SK-N-SH treated with all-trans-retinoic acid at 6 μM for 48 hours (cell line): Measurements from ENCODE around the gene TBC1D25.

Experiments used
- ATAC-seq: fragments of 200-7000 bp; cut with Tn5 transposase; 3 replicates; pipeline ENCODE4 v1.9.1; 2020; ENCODE audit warnings: mild to moderate bottlenecking, moderate library complexity
- ARNTL ChIP-seq: fragments of 450-650 bp; formaldehyde crosslinking; IDR thresholded peaks from 2 replicates; pipeline ENCODE4 v1.5.0; 2020; ENCODE audit warnings: low read depth, mild to moderate bottlenecking, moderate library complexity, borderline replicate concordance
- BACH2 ChIP-seq: fragments of 250-450 bp; sonication (Bioruptor Pico); IDR thresholded peaks from 2 replicates; pipeline ENCODE4 v1.9.0; 2021; ENCODE audit warnings: mild to moderate bottlenecking, borderline replicate concordance
- CREB5 ChIP-seq: fragments of 250-450 bp; sonication (Bioruptor Pico); IDR thresholded peaks from 2 replicates; pipeline ENCODE4 v1.5.1; 2020; ENCODE audit warnings: low read depth, mild to moderate bottlenecking, moderate library complexity
- CSDC2 ChIP-seq: fragments of 250-450 bp; sonication (Bioruptor Pico); IDR thresholded peaks from 2 replicates; pipeline ENCODE4 v1.5.0; 2020; ENCODE audit warnings: mild to moderate bottlenecking, moderate library complexity
- CSRNP3 ChIP-seq: fragments of 250-450 bp; sonication (Bioruptor Pico); IDR thresholded peaks from 2 replicates; pipeline ENCODE4 v1.5.1; 2021; ENCODE audit warnings: mild to moderate bottlenecking, moderate library complexity
- ESRRG ChIP-seq: fragments of 250-450 bp; sonication (Bioruptor Pico); IDR thresholded peaks from 2 replicates; pipeline ENCODE4 v1.6.1; 2021; ENCODE audit warnings: mild to moderate bottlenecking
- GLIS3 ChIP-seq: fragments of 250-450 bp; sonication (Bioruptor Pico); IDR thresholded peaks from 2 replicates; pipeline ENCODE4 v1.5.0; 2020; ENCODE audit warnings: mild to moderate bottlenecking, moderate library complexity
- ISL1 ChIP-seq: fragments of 250-450 bp; sonication (Bioruptor Pico); IDR thresholded peaks from 2 replicates; pipeline ENCODE4 v2.1.2; 2022; ENCODE audit warnings: mild to moderate bottlenecking, moderate library complexity
- OSR1 ChIP-seq: fragments of 250-450 bp; sonication (Bioruptor Pico); IDR thresholded peaks from 2 replicates; pipeline ENCODE4 v1.8.0; 2022; ENCODE audit warnings: moderate library complexity, mild to moderate bottlenecking, inconsistent platforms
- PATZ1 ChIP-seq: fragments of 250-450 bp; sonication (Bioruptor Pico); IDR thresholded peaks from 2 replicates; pipeline ENCODE4 v1.8.0; 2020; ENCODE audit warnings: mild to moderate bottlenecking, moderate library complexity, borderline replicate concordance
- POU6F1 ChIP-seq: fragments of 250-450 bp; sonication (Bioruptor Pico); IDR thresholded peaks from 2 replicates; pipeline ENCODE4 v1.8.0; 2021; ENCODE audit warnings: low read depth, mild to moderate bottlenecking, moderate library complexity, borderline replicate concordance
- PPARA ChIP-seq: fragments of 250-450 bp; sonication (Bioruptor Pico); IDR thresholded peaks from 2 replicates; pipeline ENCODE4 v1.5.0; 2020; ENCODE audit warnings: mild to moderate bottlenecking, borderline replicate concordance
- RARB ChIP-seq: fragments of 250-450 bp; sonication (Bioruptor Pico); IDR thresholded peaks from 2 replicates; pipeline ENCODE4 v1.8.0; 2021; ENCODE audit warnings: mild to moderate bottlenecking, moderate library complexity
- TCF4 ChIP-seq: fragments of 250-450 bp; sonication (Bioruptor Pico); IDR thresholded peaks from 2 replicates; pipeline ENCODE4 v1.8.0; 2021; ENCODE audit warnings: mild to moderate bottlenecking, moderate library complexity, borderline replicate concordance
- TOX ChIP-seq: fragments of 250-450 bp; sonication (Bioruptor Pico); IDR thresholded peaks from 2 replicates; pipeline ENCODE4 v1.8.0; 2021; ENCODE audit warnings: mild to moderate bottlenecking, moderate library complexity, borderline replicate concordance
- TSHZ2 ChIP-seq: fragments of 250-450 bp; sonication (Bioruptor Pico); IDR thresholded peaks from 2 replicates; pipeline ENCODE4 v1.5.0; 2020; ENCODE audit warnings: mild to moderate bottlenecking, moderate library complexity
- ZC3H10 ChIP-seq: fragments of 250-450 bp; sonication (Bioruptor Pico); IDR thresholded peaks from 2 replicates; pipeline ENCODE4 v1.5.1; 2021; ENCODE audit warnings: mild to moderate bottlenecking, moderate library complexity
- ZFP3 ChIP-seq: fragments of 250-450 bp; sonication (Bioruptor Pico); IDR thresholded peaks from 2 replicates; pipeline ENCODE4 v1.5.0; 2020; ENCODE audit warnings: mild to moderate bottlenecking, moderate library complexity
- ZNF565 ChIP-seq: fragments of 450-650 bp; formaldehyde crosslinking; conservative IDR thresholded peaks from 2 replicates; pipeline ENCODE4 v1.5.0; 2020; ENCODE audit warnings: low read depth, mild to moderate bottlenecking, moderate library complexity
- ZNF8 ChIP-seq: fragments of 450-650 bp; formaldehyde crosslinking; IDR thresholded peaks from 2 replicates; pipeline ENCODE4 v1.5.0; 2020; ENCODE audit warnings: mild to moderate bottlenecking, moderate library complexity

Gene TBC1D25

GRCh38 chrX:48511560-48511959 is 28.0 kb upstream of the TBC1D25 start (continued):
- TF ChIP-seq CREB5 (no peak), BACH2 (CRISPR knock-in tag) (no peak)
- TF ChIP-seq, all 23 proteins: peak for 0

- TF ChIP-seq ZFP3 (no peak), CSDC2 (CRISPR knock-in tag) (no peak), ARNTL (CRISPR knock-in tag) (no peak), TSHZ2 (CRISPR knock-in tag) (no peak), ISL1 (CRISPR knock-in tag) (no peak), POU6F1 (CRISPR knock-in tag) (no peak), ZC3H10 (no peak), CSRNP3 (CRISPR knock-in tag) (no peak), ESRRG (no peak), TCF4 (CRISPR knock-in tag) (no peak), OSR1 (CRISPR knock-in tag) (no peak)
- ATAC-seq, result no peak
Observed at GRCh38 chrX:48512371-48512935, 27.1 kb upstream of the TBC1D25 start.

GRCh38 chrX:48513670-48514069 is 25.8 kb upstream of the TBC1D25 start:
- TF ChIP-seq BACH2 (CRISPR knock-in tag) (no peak), ZNF8 (CRISPR knock-in tag) (no peak), TCF4 (CRISPR knock-in tag) (no peak), ZC3H10 (no peak), POU6F1 (CRISPR knock-in tag) (no peak), CSDC2 (CRISPR knock-in tag) (no peak), ZNF565 (CRISPR knock-in tag) (no peak), ESRRG (no peak), TOX (CRISPR knock-in tag) (no peak), ZFP3 (no peak), RARB (CRISPR knock-in tag) (no peak), PPARA (CRISPR knock-in tag) (no peak), CREB5 (no peak), GLIS3 (no peak), PATZ1 (CRISPR knock-in tag) (no peak), ISL1 (CRISPR knock-in tag) (no peak), ARNTL (CRISPR knock-in tag) (no peak)
- ATAC-seq, result no peak
